Measurements from ENCODE around the gene ITM2B. TPM values are rescaled to one million over a fixed set of nuclear protein-coding genes. Genes with fewer than 3 reads are reported as not detected.

The ITM2B gene
- polyA plus RNA-seq, 1 donor (not counting 4 experiments of a cell fraction or from before 2014, with no cell fraction given): 401 TPM

GRCh38 chr13:48278806-48279205 lies 45.8 kb downstream of the ITM2B start:
- H3K9ac ChIP-seq (ENCODE audit: control insufficient read depth, extremely low read depth, insufficient read depth, low read length): no peak overlapping the region
- H3K4me3 ChIP-seq (ENCODE audit: control insufficient read depth in 2 of 3, extremely low read depth in 1 of 3, insufficient read depth in 2 of 3, low read depth in 1 of 3, low read length in 3 of 3): no peak overlapping the region
- H3K36me3 ChIP-seq (ENCODE audit: control insufficient read depth in 2 of 2, extremely low read depth in 1 of 2, insufficient read depth in 2 of 2, low read length in 2 of 2): no peaks in the 10 kb centered on the region
- H3K27ac ChIP-seq (ENCODE audit: control insufficient read depth, insufficient read depth, low read length): no peak overlapping the region
- no peak for DNase-seq (ENCODE audit: low read depth, low spot score)
- FAIRE-seq: no peak
- no peaks in the 10 kb centered on the region for H3K9me3 ChIP-seq (ENCODE audit: control insufficient read depth, low read depth, low read length)
- no peaks in the 10 kb centered on the region for H3K9me1 ChIP-seq (ENCODE audit: control insufficient read depth, extremely low read depth, insufficient read depth, low read length)
- no peak overlapping the region for H3K4me2 ChIP-seq (ENCODE audit: control insufficient read depth, extremely low read depth, insufficient read depth, low read depth, low read length)
- TF ChIP-seq EZH2 (IDR thresholded peaks at IDR 0.05; ENCODE audit: low read length): no peak
- TF ChIP-seq CTCF (optimal IDR thresholded peaks at IDR 0.05 in 1 of 3, IDR thresholded peaks at IDR 0.05 in 1 of 3, conservative IDR thresholded peaks at IDR 0.05 in 1 of 3; ENCODE audit: extremely low read depth in 1 of 3, insufficient read depth in 2 of 3, low read length in 3 of 3): no peak
- H4K20me1 ChIP-seq (ENCODE audit: control insufficient read depth, extremely low read depth, insufficient read depth, low read length): no peaks in the 10 kb centered on the region
- no peaks in the 10 kb centered on the region for H3K4me1 ChIP-seq (ENCODE audit: control insufficient read depth, extremely low read depth, insufficient read depth, low read length)
- no peaks in the 10 kb centered on the region for H3K27me3 ChIP-seq (ENCODE audit: control insufficient read depth, extremely low read depth, insufficient read depth, low read length)
- no peaks in the 10 kb centered on the region for H3K79me2 ChIP-seq (ENCODE audit: control insufficient read depth, insufficient read depth, low read length)
- dilution Hi-C loops (cut with MboI; ENCODE audit: extremely low pct_ligation_motif_present, low sequenced_read_pairs): no loop called here
- no peak overlapping the region for H2AFZ ChIP-seq (ENCODE audit: control insufficient read depth, low read length)

- Histone ChIP-seq H3K27me3 (ENCODE audit: control insufficient read depth, extremely low read depth, insufficient read depth, low read length) (no peaks in the 10 kb centered on the region), H3K4me1 (ENCODE audit: control insufficient read depth, extremely low read depth, insufficient read depth, low read length) (no peaks in the 10 kb centered on the region), H3K9ac (ENCODE audit: control insufficient read depth, extremely low read depth, insufficient read depth, low read length) (no peak overlapping the region), H3K27ac (ENCODE audit: control insufficient read depth, insufficient read depth, low read length) (no peak overlapping the region), H3K4me2 (ENCODE audit: control insufficient read depth, extremely low read depth, insufficient read depth, low read depth, low read length) (no peak overlapping the region), H3K9me3 (ENCODE audit: control insufficient read depth, low read depth, low read length) (no peaks in the 10 kb centered on the region), H2AFZ (ENCODE audit: control insufficient read depth, low read length) (no peak overlapping the region), H3K4me3 (ENCODE audit: control insufficient read depth in 2 of 3, extremely low read depth in 1 of 3, insufficient read depth in 2 of 3, low read depth in 1 of 3, low read length in 3 of 3) (no peak overlapping the region), H3K36me3 (ENCODE audit: control insufficient read depth in 2 of 2, extremely low read depth in 1 of 2, insufficient read depth in 2 of 2, low read length in 2 of 2) (no peaks in the 10 kb centered on the region), H3K9me1 (ENCODE audit: control insufficient read depth, extremely low read depth, insufficient read depth, low read length) (no peaks in the 10 kb centered on the region), H4K20me1 (ENCODE audit: control insufficient read depth, extremely low read depth, insufficient read depth, low read length) (no peaks in the 10 kb centered on the region), H3K79me2 (ENCODE audit: control insufficient read depth, insufficient read depth, low read length) (no peaks in the 10 kb centered on the region)
- no peak for TF ChIP-seq CTCF (optimal IDR thresholded peaks at IDR 0.05 in 1 of 3, IDR thresholded peaks at IDR 0.05 in 1 of 3, conservative IDR thresholded peaks at IDR 0.05 in 1 of 3; ENCODE audit: extremely low read depth in 1 of 3, insufficient read depth in 2 of 3, low read length in 3 of 3)
- no peak for TF ChIP-seq EZH2 (IDR thresholded peaks at IDR 0.05; ENCODE audit: low read length)
- dilution Hi-C loops (cut with MboI; ENCODE audit: extremely low pct_ligation_motif_present, low sequenced_read_pairs): no loop called here
- DNase-seq (ENCODE audit: low read depth, low spot score) (no peak), FAIRE-seq (no peak)
Observed at GRCh38 chr13:48281556-48281955, 48.5 kb downstream of the ITM2B start.
